IMR-90 (cell line): ENCODE data around the gene TRIM47. TPM values are rescaled to one million over a fixed set of nuclear protein-coding genes. Genes with fewer than 3 reads are reported as not detected.

ENCODE experiments used
- ATAC-seq: fragments of 200-7000 bp; cut with Tn5 transposase; 2 replicates; pipeline ENCODE4 v1.9.1; 2020; ENCODE audit warnings: low read depth, mild to moderate bottlenecking, moderate library complexity
- BruUV-seq: library from RNA; stranded (reverse); fragments of 400-500 nt; replicated peaks from 2 replicates; lab custom pipeline; 2021; lab: Mats Ljungman, UMichigan
- CTCF ChIA-PET: fragments of 300-600 bp; formaldehyde crosslinking; extraction: SDS; loops from one replicate; lab custom pipeline; 2021; ENCODE audit warnings: antibody characterized with exemption; lab: Yijun Ruan, JAX
- POLR2A ChIA-PET: fragments of 300-600 bp; sonication (Branson Sonifier 250); formaldehyde crosslinking; loops from one replicate; lab custom pipeline; 2022; ENCODE audit warnings: antibody characterized with exemption; ENCODE audit not compliant: unreplicated experiment; lab: Charles Lee
- DNase-seq: peaks from one replicate; pipeline ENCODE4 v3.0.0; 2013
- H2AFZ ChIP-seq: replicated peaks from 2 replicates; pipeline ENCODE3; 2013; ENCODE audit warnings: low read length, mild to moderate bottlenecking; ENCODE audit not compliant: poor library complexity
- H2AK5ac ChIP-seq: 2 replicates; pipeline ENCODE4 v1.6.1; 2013; ENCODE audit warnings: low read depth, low read length, inconsistent platforms
- H2AK9ac ChIP-seq: replicated peaks from 2 replicates; pipeline ENCODE3; 2013; ENCODE audit warnings: mild to moderate bottlenecking, low read depth, low read length, moderate library complexity; ENCODE audit not compliant: poor library complexity
- H2BK120ac ChIP-seq: 2 replicates; pipeline ENCODE4 v1.6.1; 2013; ENCODE audit warnings: low read depth, low read length, inconsistent platforms
- H2BK15ac ChIP-seq: 3 replicates; pipeline ENCODE4 v1.6.1; 2013; ENCODE audit warnings: low read depth, low read length, inconsistent platforms
- H2BK20ac ChIP-seq: 2 replicates; pipeline ENCODE4 v1.6.1; 2013; ENCODE audit warnings: low read depth, mild to moderate bottlenecking, inconsistent platforms, low read length, moderate library complexity
- H2BK5ac ChIP-seq: 2 replicates; pipeline ENCODE4 v1.6.1; 2013; ENCODE audit warnings: mild to moderate bottlenecking, low read depth, low read length, inconsistent platforms; ENCODE audit not compliant: poor library complexity, severe bottlenecking
- H3K14ac ChIP-seq: replicated peaks from 2 replicates; pipeline ENCODE4 v1.6.1; 2013; ENCODE audit warnings: low read depth, low read length, inconsistent platforms
- H3K18ac ChIP-seq: 2 replicates; pipeline ENCODE4 v1.6.1; 2013; ENCODE audit warnings: low read depth, low read length, control low read depth
- H3K23ac ChIP-seq: 2 replicates; pipeline ENCODE4 v1.6.1; 2013; ENCODE audit warnings: low read depth, low read length, inconsistent platforms
- H3K27ac ChIP-seq: 2 replicates; pipeline ENCODE4 v1.5.1; 2013; ENCODE audit warnings: mild to moderate bottlenecking, control low read depth, low read length; ENCODE audit not compliant: insufficient read depth
- H3K27me3 ChIP-seq: 2 replicates; pipeline ENCODE4 v1.6.1; 2013; ENCODE audit warnings: low read length; ENCODE audit not compliant: control insufficient read depth, insufficient read depth
- H3K36me3 ChIP-seq: 2 replicates; pipeline ENCODE4 v1.6.1; 2013; ENCODE audit warnings: low read length, mixed read lengths; ENCODE audit not compliant: control insufficient read depth, insufficient read depth
- H3K4ac ChIP-seq: 2 replicates; pipeline ENCODE4 v1.6.1; 2013; ENCODE audit warnings: low read depth, low read length, inconsistent platforms
- H3K4me1 ChIP-seq: 2 replicates; pipeline ENCODE4 v1.6.1; 2013; ENCODE audit warnings: low read length, mixed read lengths; ENCODE audit not compliant: control insufficient read depth, insufficient read depth
- H3K4me2 ChIP-seq: 2 replicates; pipeline ENCODE4 v1.6.1; 2013; ENCODE audit warnings: low read depth, mild to moderate bottlenecking, control low read depth, low read length, moderate library complexity
- H3K4me3 ChIP-seq: 2 replicates; pipeline ENCODE4 v1.5.1; 2013; ENCODE audit warnings: low read depth, mild to moderate bottlenecking, control low read depth, low read length, moderate library complexity; ENCODE audit not compliant: insufficient read depth
- H3K56ac ChIP-seq: 2 replicates; pipeline ENCODE4 v1.6.1; 2013; ENCODE audit warnings: low read length, inconsistent platforms; ENCODE audit not compliant: insufficient read depth; ENCODE audit errors: extremely low read depth
- H3K79me1 ChIP-seq, 2 experiments: 2 replicates each; pipeline ENCODE4 v1.6.1; 2013; ENCODE audit warnings: low read length in 2 of 2, inconsistent platforms in 1 of 2, low read depth in 1 of 2
- H3K9ac ChIP-seq: 2 replicates; pipeline ENCODE4 v1.6.1; 2013; ENCODE audit warnings: low read depth, low read length, control low read depth
- H3K9me1 ChIP-seq: 2 replicates; pipeline ENCODE4 v1.6.1; 2013; ENCODE audit warnings: low read length, inconsistent platforms; ENCODE audit not compliant: insufficient read depth
- H3K9me3 ChIP-seq: 2 replicates; pipeline ENCODE4 v1.6.1; 2013; ENCODE audit warnings: low read length; ENCODE audit not compliant: control insufficient read depth, insufficient read depth
- H4K20me1 ChIP-seq: 2 replicates; pipeline ENCODE4 v1.6.1; 2013; ENCODE audit warnings: low read length, inconsistent platforms; ENCODE audit not compliant: insufficient read depth
- H4K5ac ChIP-seq: 2 replicates; pipeline ENCODE4 v1.6.1; 2013; ENCODE audit warnings: mild to moderate bottlenecking, low read depth, low read length, control low read depth
- H4K8ac ChIP-seq, 2 experiments: 2 replicates each; pipeline ENCODE4 v1.6.1; 2013; ENCODE audit warnings: low read depth in 2 of 2, low read length in 2 of 2, control low read depth in 1 of 2, inconsistent platforms in 1 of 2
- H4K91ac ChIP-seq: 2 replicates; pipeline ENCODE4 v1.6.1; 2013; ENCODE audit warnings: low read depth, low read length, inconsistent platforms; ENCODE audit not compliant: insufficient read depth
- BHLHE40 ChIP-seq: fragments of 150-350 bp; IDR thresholded peaks from 2 replicates; pipeline ENCODE4 v1.6.1; 2016; ENCODE audit warnings: mild to moderate bottlenecking, low read depth, low read length
- CHD1 ChIP-seq: IDR thresholded peaks from 2 replicates; pipeline ENCODE4 v1.6.1; 2012; ENCODE audit warnings: low read depth, low read length, improper control_type of control experiment
- CTCF ChIP-seq: conservative IDR thresholded peaks from 2 replicates; pipeline ENCODE4 v1.5.1; 2012; ENCODE audit warnings: mild to moderate bottlenecking, low read depth, low read length, improper control_type of control experiment
- FOS ChIP-seq: fragments of 150-350 bp; IDR thresholded peaks from 2 replicates; pipeline ENCODE4 v1.6.1; 2016; ENCODE audit warnings: low read depth, low read length
- MAFK ChIP-seq: IDR thresholded peaks from 2 replicates; pipeline ENCODE4 v1.6.1; 2012; ENCODE audit warnings: low read depth, low read length, improper control_type of control experiment
- MAZ ChIP-seq: IDR thresholded peaks from 2 replicates; pipeline ENCODE4 v1.6.1; 2012; ENCODE audit warnings: low read depth, mild to moderate bottlenecking, low read length, improper control_type of control experiment, moderate library complexity, borderline replicate concordance
- NFE2L2 ChIP-seq: fragments of 150-350 bp; IDR thresholded peaks from 2 replicates; pipeline ENCODE4 v1.6.1; 2016; ENCODE audit warnings: low read depth, mild to moderate bottlenecking, low read length
- POLR2A ChIP-seq: IDR thresholded peaks from 2 replicates; pipeline ENCODE4 v1.6.1; 2012; ENCODE audit warnings: mild to moderate bottlenecking, low read depth, low read length
- RAD21 ChIP-seq: IDR thresholded peaks from 2 replicates; pipeline ENCODE4 v1.6.1; 2012; ENCODE audit warnings: low read length, improper control_type of control experiment
- RCOR1 ChIP-seq: IDR thresholded peaks from 2 replicates; pipeline ENCODE4 v1.6.1; 2012; ENCODE audit warnings: mild to moderate bottlenecking, low read length, improper control_type of control experiment; ENCODE audit not compliant: insufficient replicate concordance
- RFX5 ChIP-seq: IDR thresholded peaks from 2 replicates; pipeline ENCODE4 v1.8.0; 2012; ENCODE audit warnings: low read depth, mild to moderate bottlenecking, low read length, moderate library complexity
- SMC3 ChIP-seq: fragments of 150-350 bp; IDR thresholded peaks from 2 replicates; pipeline ENCODE4 v1.6.1; 2016; ENCODE audit warnings: low read depth, mild to moderate bottlenecking, antibody characterized with exemption, low read length, moderate library complexity
- USF2 ChIP-seq: fragments of 150-350 bp; IDR thresholded peaks from 2 replicates; pipeline ENCODE4 v1.6.1; 2017; ENCODE audit warnings: mild to moderate bottlenecking, antibody characterized with exemption, low read length, low read depth
- WGBS, 2 experiments: methylation state at CpG; one replicate each; pipeline versions ENCODE4 v1.1.5 to v1.1.7; 2013; ENCODE audit warnings: missing lambda C conversion rate in 2 of 2; ENCODE audit not compliant: insufficient read length in 1 of 2; ENCODE audit errors: extremely low coverage in 2 of 2; 5-methylcytosine and 5-hydroxymethylcytosine counted together
- dilution Hi-C: fragments of 300-500 bp; cut with HindIII; formaldehyde crosslinking; loops from one replicate; pipeline ENCODE4 v1.14.3; 2018; ENCODE audit warnings: low sequenced_read_pairs; ENCODE audit not compliant: unreplicated experiment
- in situ Hi-C: fragments of 300-500 bp; cut with MboI; formaldehyde crosslinking; loops from 3 replicates; pipeline ENCODE4 v1.14.3; 2019; ENCODE audit warnings: low sequenced_read_pairs, inconsistent platforms, mixed read lengths
- intact Hi-C: fragments of 100-400 bp; cut with micrococcal nuclease; formaldehyde crosslinking; loops from 2 replicates; pipeline ENCODE4 v1.10.0; 2022
- polyA plus RNA-seq, 3 experiments: library from polyadenylated mRNA; depleted of rRNA; stranded (reverse); fragments of >200 nt; gene quantifications; 2 replicates each; pipeline ENCODE4 v1.2.3, GENCODE V29; 2012; ENCODE audit warnings: low replicate concordance in 1 of 3
- total RNA-seq: library from RNA; depleted of rRNA; stranded (reverse); fragments of >200 nt; gene quantifications from 2 replicates; pipeline ENCODE4 v1.2.3, GENCODE V29; 2012

The TRIM47 gene
- total and polyA plus RNA-seq, 2 of the 4 experiments (the other 2 are of a cell fraction), result 1.4 to 7.5 TPM

- Histone ChIP-seq H3K14ac (peak within 1 kb of the TSS; percentile 82), H3K23ac (peak within 1 kb of the TSS; percentile 94; the same call in 1 of the 2 replicates), H2BK120ac (peak within 1 kb of the TSS; percentile 61; the same call in 1 of the 2 replicates), H3K27me3 (no peaks in the 10 kb centered on the region), H2BK5ac (peak within 1 kb of the TSS; percentile 68), H2BK20ac (no peak within 1 kb of the TSS), H3K36me3 (peaks cover 17% of the 10 kb centered on the region), H3K4me3 (peak within 1 kb of the TSS; percentile 95), H4K8ac (peak within 1 kb of the TSS; percentile 68 to 98), H4K5ac (peak within 1 kb of the TSS; percentile 82), H3K56ac (peak within 1 kb of the TSS; percentile 54; the same call in 1 of the 2 replicates), H2AK5ac (peak within 1 kb of the TSS; percentile 95), H2BK15ac (peak within 1 kb of the TSS; percentile 35; the same call in 1 of the 3 replicates), H3K9me3 (no peaks in the 10 kb centered on the region), H3K27ac (peak within 1 kb of the TSS; percentile 74), H3K9ac (peak within 1 kb of the TSS; percentile 68), H3K4me1 (peaks cover 4% of the 10 kb centered on the region), H3K9me1 (0 out of 2 replicates have a peak, but pooled peaks cover 6% of the 10 kb centered on the region), H2AK9ac (peak within 1 kb of the TSS; percentile 89), H3K4ac (peak within 1 kb of the TSS; percentile 84), H3K18ac (peak within 1 kb of the TSS; percentile 35), H4K20me1 (no peaks in the 10 kb centered on the region), H2AFZ (peak within 1 kb of the TSS; percentile 95), H3K79me1 (peaks cover 10 to 25% of the 10 kb centered on the region in 2 experiments), H4K91ac (peak within 1 kb of the TSS; percentile 70; the same call in 1 of the 2 replicates), H3K4me2 (peak within 1 kb of the TSS; percentile 97)
- DNase-seq (peak; percentile 92), ATAC-seq (peak; percentile 96)
- in situ Hi-C loops (loop anchor here (10.0 kb wide), 1 partner anchor 380 kb away; no protein-coding TSS in a partner anchor), intact Hi-C loops (loop anchor here (1.0 to 10.0 kb wide), 4 partner anchors 37 to 170 kb away; partner anchors contain the start of genes ACOX1, FBF1, GALR2 and SRP68), dilution Hi-C loops (no loop called here)
- no TSS peak for BruUV-seq
- WGBS, 2 experiments, result 2% methylated on average over 30 of the region's 69 CpGs; no CpG with 5 or more reads in 1 of the 2 experiments
- ChIA-PET CTCF (interaction anchor here (0.6 to 1.2 kb wide), 7 partner anchors 9 to 109 kb away, joined by 3 to 7 read pairs (median 4); partner anchors contain the start of gene CDK3), POLR2A (interaction anchor here (0.7 kb wide), 1 partner anchor 92 kb away, joined by 20 read pairs; no protein-coding TSS in a partner anchor)
- TF ChIP-seq NFE2L2 (no peak), RAD21 (peak; percentile 91), POLR2A (peak; percentile 77), CHD1 (no peak), BHLHE40 (no peak), USF2 (no peak; the same call in 1 of the 2 replicates), RCOR1 (peak; percentile 70), RFX5 (no peak), CTCF (peak; percentile 95), FOS (peak; percentile 20; the same call in 1 of the 2 replicates), MAZ (peak; percentile 74; the same call in 1 of the 2 replicates), MAFK (no peak), SMC3 (peak; percentile 82)
Observed at GRCh38 chr17:75904749-75905521, 26.6 kb upstream of the TRIM47 start, which contains the start of gene MRPL38. Gene MRPL38, minus strand, starts transcription at chr17:75904884. Its CDS starts 9 bp downstream, at chr17:75904875.
